Trophoblast cell (in vitro differentiated cells and primary cell): Measurements from ENCODE around the gene SEMA4C.

Source experiments
- DNase-seq, 2 donors: peaks; one replicate each; pipeline ENCODE4 v3.0.0-alpha.2; 2016
- H2AFZ ChIP-seq: 2 replicates; pipeline ENCODE4 v1.6.1; 2013; ENCODE audit warnings: low read length, moderate library complexity, mild to moderate bottlenecking; ENCODE audit not compliant: insufficient read depth, poor library complexity
- H2AK5ac ChIP-seq: 2 replicates; pipeline ENCODE4 v1.6.1; 2013; ENCODE audit warnings: mild to moderate bottlenecking, low read length
- H2BK120ac ChIP-seq: 2 replicates; pipeline ENCODE4 v1.6.1; 2013; ENCODE audit warnings: low read length, mild to moderate bottlenecking, moderate library complexity; ENCODE audit not compliant: insufficient read depth, poor library complexity
- H2BK12ac ChIP-seq: 2 replicates; pipeline ENCODE4 v1.6.1; 2013; ENCODE audit warnings: mild to moderate bottlenecking, low read length, moderate library complexity
- H2BK5ac ChIP-seq: 2 replicates; pipeline ENCODE4 v1.6.1; 2013; ENCODE audit warnings: low read length, low read depth, moderate library complexity, mild to moderate bottlenecking; ENCODE audit not compliant: poor library complexity
- H3K14ac ChIP-seq: 2 replicates; pipeline ENCODE4 v1.6.1; 2013; ENCODE audit warnings: mild to moderate bottlenecking, low read length
- H3K18ac ChIP-seq: 2 replicates; pipeline ENCODE4 v1.6.1; 2013; ENCODE audit warnings: mild to moderate bottlenecking, low read length
- H3K23ac ChIP-seq: 2 replicates; pipeline ENCODE4 v1.6.1; 2013; ENCODE audit warnings: low read length
- H3K27ac ChIP-seq: 2 replicates; pipeline ENCODE4 v1.5.1; 2013; ENCODE audit warnings: low read depth, mild to moderate bottlenecking, inconsistent platforms, low read length, moderate library complexity
- H3K27me3 ChIP-seq: 2 replicates; pipeline ENCODE4 v1.6.1; 2013; ENCODE audit warnings: inconsistent platforms, mild to moderate bottlenecking, low read length, moderate library complexity; ENCODE audit not compliant: insufficient read depth
- H3K36me3 ChIP-seq, 2 experiments: 1 replicate in 1 of 2; 2 replicates in 1 of 2; pipeline ENCODE4 v1.6.1; 2013; ENCODE audit warnings: low read length in 2 of 2, mild to moderate bottlenecking in 2 of 2, moderate library complexity in 1 of 2; ENCODE audit not compliant: insufficient read depth in 2 of 2, control insufficient read depth in 1 of 2
- H3K4ac ChIP-seq: 2 replicates; pipeline ENCODE4 v1.6.1; 2013; ENCODE audit warnings: low read depth, mild to moderate bottlenecking, low read length, moderate library complexity
- H3K4me1 ChIP-seq, 2 experiments: 1 replicate in 1 of 2; 2 replicates in 1 of 2; pipeline ENCODE4 v1.6.1; 2013; ENCODE audit warnings: low read length in 2 of 2, mild to moderate bottlenecking in 2 of 2, moderate library complexity in 1 of 2; ENCODE audit not compliant: insufficient read depth in 2 of 2, control insufficient read depth in 1 of 2
- H3K4me2 ChIP-seq: 2 replicates; pipeline ENCODE4 v1.6.1; 2013; ENCODE audit warnings: inconsistent platforms, mild to moderate bottlenecking, low read length, moderate library complexity
- H3K4me3 ChIP-seq: 2 replicates; pipeline ENCODE4 v1.5.1; 2013; ENCODE audit warnings: mild to moderate bottlenecking, low read depth, low read length, inconsistent platforms
- H3K79me1 ChIP-seq: one replicate; pipeline ENCODE4 v1.6.1; 2013; ENCODE audit warnings: low read length
- H3K79me2 ChIP-seq: 2 replicates; pipeline ENCODE4 v1.6.1; 2013; ENCODE audit warnings: low read length, mild to moderate bottlenecking; ENCODE audit not compliant: control insufficient read depth, insufficient read depth, poor library complexity
- H3K9ac ChIP-seq: 2 replicates; pipeline ENCODE4 v1.6.1; 2013; ENCODE audit warnings: mild to moderate bottlenecking, low read length
- H3K9me3 ChIP-seq: 2 replicates; pipeline ENCODE4 v1.6.1; 2013; ENCODE audit warnings: low read depth, mild to moderate bottlenecking, control low read depth, inconsistent platforms, low read length; ENCODE audit not compliant: insufficient read depth
- H4K12ac ChIP-seq: 2 replicates; pipeline ENCODE4 v1.6.1; 2013; ENCODE audit warnings: low read depth, mild to moderate bottlenecking, low read length, moderate library complexity
- H4K8ac ChIP-seq: 2 replicates; pipeline ENCODE4 v1.6.1; 2013; ENCODE audit warnings: low read depth, mild to moderate bottlenecking, low read length, moderate library complexity
- H4K91ac ChIP-seq: one replicate; pipeline ENCODE4 v1.6.1; 2013; ENCODE audit warnings: low read depth, mild to moderate bottlenecking, low read length, moderate library complexity
- WGBS: extraction: QIAGEN DNeasy Blood & Tissue Kit; methylation state at CpG from one replicate; pipeline ENCODE4 v1.1.7; 2013; ENCODE audit warnings: missing lambda C conversion rate; ENCODE audit not compliant: insufficient read length, insufficient coverage; ENCODE audit errors: extremely low coverage; 5-methylcytosine and 5-hydroxymethylcytosine counted together

Gene SEMA4C

GRCh38 chr2:96842600-96842999, 27.3 kb downstream of the SEMA4C start:
- Histone ChIP-seq H3K79me2 (no peaks in the 10 kb centered on the region), H3K4ac (no peak overlapping the region), H3K18ac (no peak overlapping the region), H3K4me3 (no peak overlapping the region), H3K4me1 (peaks cover 10 to 13% of the 10 kb centered on the region in 2 experiments), H4K8ac (no peak overlapping the region), H4K91ac (no peak overlapping the region), H2BK12ac (no peak overlapping the region), H2AFZ (no peak overlapping the region), H3K9me3 (no peaks in the 10 kb centered on the region), H3K79me1 (peaks cover 3% of the 10 kb centered on the region), H4K12ac (no peak overlapping the region), H3K14ac (no peak overlapping the region), H3K23ac (no peak overlapping the region), H3K4me2 (no peak overlapping the region), H3K36me3 (peaks cover 2 to 15% of the 10 kb centered on the region in 2 experiments), H2BK5ac (no peak overlapping the region), H3K9ac (no peak overlapping the region), H2BK120ac (no peak overlapping the region), H3K27me3 (no peaks in the 10 kb centered on the region), H3K27ac (no peak overlapping the region), H2AK5ac (no peak overlapping the region)
- WGBS: no CpG with 5 or more reads among the region's 7 CpGs
- DNase-seq: peak; percentile 37 to 46

GRCh38 chr2:96841701-96842495, 28.0 kb downstream of the SEMA4C start:
- H3K4me2 ChIP-seq: no peak overlapping the region
- no peak overlapping the region for H3K14ac ChIP-seq
- H3K36me3 ChIP-seq: peaks cover 2 to 15% of the 10 kb centered on the region in 2 experiments
- H3K4me1 ChIP-seq: peaks cover 12 to 15% of the 10 kb centered on the region in 2 experiments
- H2AK5ac ChIP-seq: no peak overlapping the region
- H3K4ac ChIP-seq: no peak overlapping the region
- no peak overlapping the region for H3K4me3 ChIP-seq
- no peak overlapping the region for H3K27ac ChIP-seq
- H2BK120ac ChIP-seq: no peak overlapping the region
- peaks cover 4% of the 10 kb centered on the region for H3K79me1 ChIP-seq
- H2AFZ ChIP-seq: no peak overlapping the region
- no peak overlapping the region for H3K18ac ChIP-seq
- H2BK5ac ChIP-seq: no peak overlapping the region
- no peaks in the 10 kb centered on the region for H3K9me3 ChIP-seq
- H4K91ac ChIP-seq: no peak overlapping the region
- H4K12ac ChIP-seq: no peak overlapping the region
- no peak for DNase-seq
- no CpG with 5 or more reads among the region's 16 CpGs for WGBS
- no peak overlapping the region for H4K8ac ChIP-seq
- H3K9ac ChIP-seq: no peak overlapping the region
- H3K27me3 ChIP-seq: no peaks in the 10 kb centered on the region
- H3K23ac ChIP-seq: no peak overlapping the region
- no peak overlapping the region for H2BK12ac ChIP-seq
- H3K79me2 ChIP-seq: no peaks in the 10 kb centered on the region

- Histone ChIP-seq H3K36me3 (peaks cover 2 to 13% of the 10 kb centered on the region in 2 experiments), H3K27ac (no peak overlapping the region), H3K4me2 (no peak overlapping the region), H4K91ac (no peak overlapping the region), H3K9ac (no peak overlapping the region), H3K23ac (no peak overlapping the region), H2BK12ac (no peak overlapping the region), H3K9me3 (no peaks in the 10 kb centered on the region), H2BK5ac (no peak overlapping the region), H2AFZ (no peak overlapping the region), H3K79me2 (no peaks in the 10 kb centered on the region), H3K4me1 (peaks cover 12 to 15% of the 10 kb centered on the region in 2 experiments), H3K4ac (no peak overlapping the region), H3K27me3 (no peaks in the 10 kb centered on the region), H2AK5ac (no peak overlapping the region), H4K12ac (no peak overlapping the region), H4K8ac (no peak overlapping the region), H3K14ac (no peak overlapping the region), H2BK120ac (no peak overlapping the region), H3K18ac (no peak overlapping the region), H3K4me3 (no peak overlapping the region), H3K79me1 (peaks cover 4% of the 10 kb centered on the region)
- no peak for DNase-seq
- no CpG with 5 or more reads among the region's 37 CpGs for WGBS
These were observed 29.7 kb downstream of the SEMA4C start for GRCh38 chr2:96839875-96840850.

- Histone ChIP-seq H3K18ac (no peak overlapping the region), H3K4me1 (peaks cover 8 to 12% of the 10 kb centered on the region in 2 experiments), H3K4ac (no peak overlapping the region), H4K91ac (no peak overlapping the region), H3K9me3 (no peaks in the 10 kb centered on the region), H2AFZ (no peak overlapping the region), H3K27ac (no peak overlapping the region), H3K27me3 (no peaks in the 10 kb centered on the region), H3K36me3 (peaks cover 2 to 13% of the 10 kb centered on the region in 2 experiments), H3K79me1 (peaks cover 4% of the 10 kb centered on the region), H3K9ac (no peak overlapping the region), H3K79me2 (no peaks in the 10 kb centered on the region), H2BK5ac (no peak overlapping the region), H2AK5ac (no peak overlapping the region), H4K8ac (no peak overlapping the region), H3K14ac (no peak overlapping the region), H2BK120ac (no peak overlapping the region), H3K4me3 (no peak overlapping the region), H2BK12ac (no peak overlapping the region), H3K23ac (no peak overlapping the region), H4K12ac (no peak overlapping the region), H3K4me2 (no peak overlapping the region)
- no peak for DNase-seq
- no CpG with 5 or more reads among the region's 42 CpGs for WGBS
These were observed 30.5 kb downstream of the SEMA4C start for GRCh38 chr2:96839293-96839874.
